ENCODE data around the gene C2CD2L. TPM values are rescaled to one million over a fixed set of nuclear protein-coding genes. Genes with fewer than 3 reads are reported as not detected.
A peak's percentile ranks its signal among the peaks of the same experiment; 100 is the strongest.

C2CD2L gene
- total RNA-seq, 6 experiments from 2014 or later: 10.0 to 13.5 (median 10.8) TPM

DNA sequence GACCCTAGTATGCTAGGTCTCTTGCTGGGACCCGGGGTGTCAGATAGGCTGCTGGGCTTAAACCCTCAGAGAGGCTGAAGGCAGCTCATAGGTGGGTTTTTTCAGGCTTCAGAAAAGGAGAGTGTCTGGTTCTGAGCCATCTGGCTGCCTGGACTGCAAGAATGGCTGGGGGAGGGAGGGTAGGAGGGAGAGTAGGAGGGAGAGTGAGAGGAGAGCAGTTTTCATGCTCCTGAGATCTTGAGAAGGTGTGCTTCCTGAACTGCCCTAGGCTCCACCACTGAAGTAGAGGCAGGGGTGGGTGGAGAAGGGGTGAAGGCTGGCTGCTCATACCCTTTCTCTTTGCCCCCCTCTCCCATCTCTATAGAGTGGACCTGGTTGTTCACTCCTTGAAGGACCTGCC lies 17.8 kb upstream of the C2CD2L start:
- no peak overlapping the region for H3K4me3 Mint-ChIP-seq
- TF ChIP-seq, protein P1, sequence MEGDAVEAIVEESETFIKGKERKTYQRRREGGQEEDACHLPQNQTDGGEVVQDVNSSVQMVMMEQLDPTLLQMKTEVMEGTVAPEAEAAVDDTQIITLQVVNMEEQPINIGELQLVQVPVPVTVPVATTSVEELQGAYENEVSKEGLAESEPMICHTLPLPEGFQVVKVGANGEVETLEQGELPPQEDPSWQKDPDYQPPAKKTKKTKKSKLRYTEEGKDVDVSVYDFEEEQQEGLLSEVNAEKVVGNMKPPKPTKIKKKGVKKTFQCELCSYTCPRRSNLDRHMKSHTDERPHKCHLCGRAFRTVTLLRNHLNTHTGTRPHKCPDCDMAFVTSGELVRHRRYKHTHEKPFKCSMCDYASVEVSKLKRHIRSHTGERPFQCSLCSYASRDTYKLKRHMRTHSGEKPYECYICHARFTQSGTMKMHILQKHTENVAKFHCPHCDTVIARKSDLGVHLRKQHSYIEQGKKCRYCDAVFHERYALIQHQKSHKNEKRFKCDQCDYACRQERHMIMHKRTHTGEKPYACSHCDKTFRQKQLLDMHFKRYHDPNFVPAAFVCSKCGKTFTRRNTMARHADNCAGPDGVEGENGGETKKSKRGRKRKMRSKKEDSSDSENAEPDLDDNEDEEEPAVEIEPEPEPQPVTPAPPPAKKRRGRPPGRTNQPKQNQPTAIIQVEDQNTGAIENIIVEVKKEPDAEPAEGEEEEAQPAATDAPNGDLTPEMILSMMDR (IDR thresholded peaks at IDR 0.05): no peak
- peaks cover 42% of the 10 kb centered on the region for H3K4me1 Mint-ChIP-seq (ENCODE audit: low read depth)
- H3K27me3 Mint-ChIP-seq (ENCODE audit: insufficient read depth): peaks cover 2% of the 10 kb centered on the region; the same call in 1 of the 2 replicates
- no peak for DNase-seq
- no peaks in the 10 kb centered on the region for H3K9me3 Mint-ChIP-seq
- H3K36me3 Mint-ChIP-seq (ENCODE audit: low read depth): peaks cover 19% of the 10 kb centered on the region
- H3K27ac Mint-ChIP-seq: no peak overlapping the region

DNA sequence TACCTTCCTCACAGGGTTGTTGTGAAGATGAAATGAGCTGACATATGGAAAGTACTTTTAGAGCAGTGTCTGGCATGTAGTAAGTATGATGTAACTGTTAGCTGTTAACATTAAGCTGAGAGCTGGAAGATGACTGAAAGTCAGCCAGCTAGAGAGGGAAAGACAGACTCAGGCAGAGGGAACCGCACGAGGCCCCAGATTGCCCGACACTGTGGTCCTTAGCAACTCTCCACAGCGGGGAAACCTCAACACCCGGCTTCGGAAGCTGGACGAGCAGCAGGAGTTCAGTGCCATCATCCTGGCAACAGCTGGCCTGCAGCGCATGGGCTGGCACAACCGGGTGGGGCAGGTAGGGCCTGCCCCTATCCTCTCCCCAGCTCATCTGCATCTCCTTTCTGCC lies 16.0 kb upstream of the C2CD2L start:
- H3K27me3 Mint-ChIP-seq (ENCODE audit: insufficient read depth): peaks cover 10% of the 10 kb centered on the region
- H3K4me3 Mint-ChIP-seq: no peak overlapping the region
- peak overlapping the region; percentile 68; the same call in 1 of the 2 replicates for H3K27ac Mint-ChIP-seq

DNA sequence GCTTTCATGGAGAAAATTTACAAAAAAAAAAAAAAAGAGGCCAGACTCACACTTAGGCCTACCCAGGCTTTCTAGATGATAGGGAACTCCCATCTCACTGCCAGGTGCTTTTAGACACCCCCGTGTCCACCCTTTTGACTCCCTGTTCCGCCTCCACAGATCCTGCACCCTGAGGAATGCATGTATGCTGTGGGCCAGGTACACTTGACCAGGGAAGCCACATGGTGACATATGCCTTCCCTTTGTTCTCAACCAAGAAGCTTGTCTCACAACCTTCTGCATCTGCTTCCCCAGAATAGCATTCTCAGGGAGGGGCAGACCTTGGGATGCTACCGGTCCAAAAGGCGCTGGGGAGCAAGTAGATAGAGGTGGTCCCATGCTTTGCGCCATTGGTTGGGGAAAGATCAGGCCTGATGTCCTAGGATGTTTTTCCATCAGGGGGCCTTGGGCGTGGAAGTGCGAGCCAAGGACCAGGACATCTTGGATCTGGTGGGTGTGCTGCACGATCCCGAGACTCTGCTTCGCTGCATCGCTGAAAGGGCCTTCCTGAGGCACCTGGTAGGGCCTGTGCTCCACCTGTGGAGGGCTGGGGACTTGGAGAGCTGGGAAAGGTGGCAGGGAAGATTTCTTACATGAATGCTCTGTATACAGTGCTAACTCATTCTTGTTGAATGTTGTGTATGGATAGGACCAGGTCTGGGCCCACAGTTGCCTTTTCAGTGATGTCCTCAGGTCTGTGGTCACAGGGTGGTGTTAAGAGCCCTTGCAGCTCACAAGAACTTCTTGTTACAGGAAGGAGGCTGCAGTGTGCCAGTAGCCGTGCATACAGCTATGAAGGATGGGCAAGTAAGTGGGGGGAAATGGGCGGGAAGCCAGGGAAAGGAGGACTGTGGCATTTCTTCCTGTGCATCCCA lies 14.9 kb upstream of the C2CD2L start:
- H3K9me3 Mint-ChIP-seq: 0 out of 2 replicates have a peak, but pooled peaks cover 5% of the 10 kb centered on the region
- peaks cover 35% of the 10 kb centered on the region for H3K4me1 Mint-ChIP-seq (ENCODE audit: low read depth)
- peaks cover 10% of the 10 kb centered on the region for H3K27me3 Mint-ChIP-seq (ENCODE audit: insufficient read depth)
- TF ChIP-seq, protein P1 (IDR thresholded peaks at IDR 0.05): no peak
- no peak for DNase-seq
- H3K27ac Mint-ChIP-seq: peak overlapping the region; percentile 68
- peak overlapping the region; percentile 94 for H3K4me3 Mint-ChIP-seq
- peaks cover 19% of the 10 kb centered on the region for H3K36me3 Mint-ChIP-seq (ENCODE audit: low read depth)

More for the DNA sequence above, 16.0 kb upstream of the C2CD2L start:
- peaks cover 19% of the 10 kb centered on the region for H3K36me3 Mint-ChIP-seq (ENCODE audit: low read depth)
- peaks cover 37% of the 10 kb centered on the region for H3K4me1 Mint-ChIP-seq (ENCODE audit: low read depth)
- H3K9me3 Mint-ChIP-seq: 0 out of 2 replicates have a peak, but pooled peaks cover 5% of the 10 kb centered on the region
- no peak for DNase-seq
- TF ChIP-seq, protein P1 (IDR thresholded peaks at IDR 0.05): no peak

DNA sequence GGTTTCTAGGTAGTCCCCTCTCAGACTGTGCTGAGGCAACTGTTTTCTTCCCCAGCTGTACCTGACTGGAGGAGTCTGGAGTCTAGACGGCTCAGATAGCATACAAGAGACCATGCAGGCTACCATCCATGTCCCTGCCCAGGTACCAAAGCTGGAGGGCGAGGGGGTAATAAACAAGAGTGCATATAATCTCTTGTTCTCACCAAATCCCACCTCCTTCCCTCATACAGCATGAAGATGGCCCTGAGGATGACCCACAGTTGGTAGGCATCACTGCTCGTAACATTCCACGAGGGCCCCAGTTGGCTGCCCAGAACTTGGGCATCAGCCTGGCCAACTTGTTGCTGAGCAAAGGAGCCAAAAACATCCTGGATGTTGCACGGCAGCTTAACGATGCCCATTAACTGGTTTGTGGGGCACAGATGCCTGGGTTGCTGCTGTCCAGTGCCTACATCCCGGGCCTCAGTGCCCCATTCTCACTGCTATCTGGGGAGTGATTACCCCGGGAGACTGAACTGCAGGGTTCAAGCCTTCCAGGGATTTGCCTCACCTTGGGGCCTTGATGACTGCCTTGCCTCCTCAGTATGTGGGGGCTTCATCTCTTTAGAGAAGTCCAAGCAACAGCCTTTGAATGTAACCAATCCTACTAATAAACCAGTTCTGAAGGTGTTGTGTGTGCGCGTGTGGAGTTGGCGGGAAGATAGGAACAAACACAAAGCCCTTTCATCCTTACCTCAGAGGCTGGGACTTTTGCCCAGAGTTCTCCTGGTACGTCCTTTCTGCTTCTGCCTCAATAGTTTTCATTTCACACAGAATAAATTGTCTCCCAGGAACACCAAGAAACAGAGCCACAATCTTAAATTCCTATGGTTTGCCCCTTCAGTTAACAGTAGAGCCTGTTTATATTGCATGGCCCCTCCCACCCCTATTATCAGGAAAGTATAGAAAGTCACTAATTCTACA lies 14.0 kb upstream of the C2CD2L start:
- Mint-ChIP-seq H3K4me1 (ENCODE audit: low read depth) (peaks cover 29% of the 10 kb centered on the region), H3K36me3 (ENCODE audit: low read depth) (peaks cover 25% of the 10 kb centered on the region), H3K27ac (peak overlapping the region; percentile 87), H3K4me3 (peak overlapping the region; percentile 94), H3K9me3 (0 out of 2 replicates have a peak, but pooled peaks cover 5% of the 10 kb centered on the region), H3K27me3 (ENCODE audit: insufficient read depth) (peaks cover 10% of the 10 kb centered on the region)
- TF ChIP-seq, protein P1 (IDR thresholded peaks at IDR 0.05): no peak
- no peak for DNase-seq

Data from HFFc6 (cell line).